Panc1 (cell line): ENCODE data around the gene HPCAL1. TPM values are rescaled to one million over a fixed set of nuclear protein-coding genes. Genes with fewer than 3 reads are reported as not detected.

Source experiments
- ATAC-seq: fragments of 200-7000 bp; cut with Tn5 transposase; 2 replicates; pipeline ENCODE4 v1.9.1; 2020; ENCODE audit warnings: mild to moderate bottlenecking, moderate library complexity
- BruUV-seq: library from RNA; stranded (reverse); fragments of 400-500 nt; replicated peaks from 2 replicates; lab custom pipeline; 2021; lab: Mats Ljungman, UMichigan
- CTCF ChIA-PET: fragments of 300-600 bp; sonication (Branson Sonifier 250); formaldehyde crosslinking; loops from one replicate; lab custom pipeline; 2022; ENCODE audit warnings: antibody characterized with exemption; lab: Charles Lee
- POLR2A ChIA-PET: fragments of 300-600 bp; sonication (Branson Sonifier 250); formaldehyde crosslinking; loops from one replicate; lab custom pipeline; 2022; ENCODE audit warnings: antibody characterized with exemption; lab: Charles Lee
- DNase-seq: peaks from one replicate; pipeline ENCODE4 v3.0.0-alpha.2; 2010; ENCODE audit warnings: low read depth, low spot score
- H3K27ac ChIP-seq: 2 replicates; pipeline ENCODE4 v1.5.1; 2011; ENCODE audit warnings: mild to moderate bottlenecking, low read length, inconsistent platforms
- H3K27me3 ChIP-seq: fragments of 200-500 bp; sonication (Bioruptor generic); 2 replicates; pipeline ENCODE4 v1.6.0; 2014; ENCODE audit warnings: low read length, inconsistent platforms; ENCODE audit not compliant: control insufficient read depth, insufficient read depth
- H3K36me3 ChIP-seq: fragments of 200-500 bp; sonication (Bioruptor generic); 2 replicates; pipeline ENCODE4 v1.5.1; 2014; ENCODE audit warnings: inconsistent platforms, mild to moderate bottlenecking, low read length, moderate library complexity; ENCODE audit not compliant: control insufficient read depth, insufficient read depth
- H3K4me1 ChIP-seq: 2 replicates; pipeline ENCODE4 v1.5.1; 2011; ENCODE audit warnings: inconsistent platforms, mild to moderate bottlenecking, low read length, moderate library complexity; ENCODE audit not compliant: control insufficient read depth, insufficient read depth
- H3K4me3 ChIP-seq, 2 experiments: 2 replicates each; pipeline ENCODE4 v1.5.1; 2011 to 2012; ENCODE audit warnings: low read depth in 2 of 2, low read length in 2 of 2, mild to moderate bottlenecking in 2 of 2, inconsistent platforms in 1 of 2, moderate library complexity in 1 of 2
- H3K9me3 ChIP-seq: fragments of 200-500 bp; sonication (Bioruptor generic); 2 replicates; pipeline ENCODE4 v1.5.1; 2014; ENCODE audit warnings: low read depth, mild to moderate bottlenecking, inconsistent platforms, low read length, moderate library complexity; ENCODE audit not compliant: control insufficient read depth, insufficient read depth
- CTCF ChIP-seq: fragments of 450-650 bp; IDR thresholded peaks from 2 replicates; pipeline ENCODE4 v1.5.1; 2017; ENCODE audit warnings: mild to moderate bottlenecking
- POLR2AphosphoS5 ChIP-seq: IDR thresholded peaks from 2 replicates; pipeline ENCODE4 v1.6.1; 2012; ENCODE audit warnings: mild to moderate bottlenecking, low read depth, low read length, moderate library complexity
- REST ChIP-seq, 2 experiments: IDR thresholded peaks; 2 replicates each; pipeline ENCODE4 v1.6.1; 2011 to 2012; ENCODE audit warnings: low read depth in 2 of 2, control low read depth in 1 of 2, low read length in 1 of 2, mild to moderate bottlenecking in 1 of 2, moderate library complexity in 1 of 2; ENCODE audit not compliant: insufficient read depth in 1 of 2
- SIN3A ChIP-seq: IDR thresholded peaks from 2 replicates; pipeline ENCODE4 v1.6.1; 2012; ENCODE audit warnings: low read depth, mild to moderate bottlenecking, low read length, moderate library complexity, borderline replicate concordance; ENCODE audit not compliant: insufficient read depth
- TCF7L2 ChIP-seq: IDR thresholded peaks from 2 replicates; pipeline ENCODE4 v1.6.1; 2011; ENCODE audit warnings: mild to moderate bottlenecking, low read depth, low read length, inconsistent platforms
- in situ Hi-C: cut with HindIII; loops from 2 replicates; pipeline ENCODE4 v1.10.0; 2016; ENCODE audit warnings: low sequenced_read_pairs, low pct_unique_long_range_greater_than_20kb
- intact Hi-C: fragments of 100-400 bp; cut with micrococcal nuclease; formaldehyde crosslinking; loops from one replicate; pipeline ENCODE4 v1.10.0; 2022; ENCODE audit not compliant: unreplicated experiment
- total RNA-seq: library from RNA; stranded (reverse); gene quantifications from one replicate; pipeline ENCODE4 v1.2.1, GENCODE V29; 2021; ENCODE audit not compliant: unreplicated experiment

The HPCAL1 gene
- total RNA-seq, 1 experiment from 2014 or later = 234 TPM

GRCh38 chr2:10278763-10279471 is 23.8 kb upstream of the HPCAL1 start:
- ATAC-seq (no peak), DNase-seq (no peak)
- TF ChIP-seq TCF7L2 (no peak), POLR2AphosphoS5 (no peak), REST (IDR thresholded peaks at IDR 0.05; ENCODE audit: insufficient read depth in 1 of 2, low read depth in 2 of 2, low read length in 1 of 2) (no peak), CTCF (no peak), SIN3A (no peak)
- peaks cover 30% of the 10 kb centered on the region for H3K4me1 ChIP-seq
- H3K4me3 ChIP-seq = no peak overlapping the region
- in situ Hi-C loops (no loop called here), intact Hi-C loops (no loop called here)
- no peaks in the 10 kb centered on the region for H3K9me3 ChIP-seq
- BruUV-seq = no TSS peak
- no peaks in the 10 kb centered on the region for H3K27me3 ChIP-seq
- H3K27ac ChIP-seq = peak overlapping the region; percentile 67
- ChIA-PET CTCF (interaction anchor here (0.6 kb wide), 1 partner anchor 23 kb away, joined by 3 read pairs; no protein-coding TSS in a partner anchor), POLR2A (interaction anchor here (0.6 kb wide), 1 partner anchor 81 kb away, joined by 6 read pairs; no protein-coding TSS in a partner anchor)
- H3K36me3 ChIP-seq = no peaks in the 10 kb centered on the region

GRCh38 chr2:10279472-10279870 is 23.2 kb upstream of the HPCAL1 start:
- Histone ChIP-seq H3K36me3 (no peaks in the 10 kb centered on the region), H3K4me3 (no peak overlapping the region), H3K9me3 (no peaks in the 10 kb centered on the region), H3K27me3 (no peaks in the 10 kb centered on the region), H3K27ac (no peak overlapping the region), H3K4me1 (peaks cover 36% of the 10 kb centered on the region)
- TF ChIP-seq POLR2AphosphoS5 (no peak), SIN3A (no peak), REST (IDR thresholded peaks at IDR 0.05; ENCODE audit: insufficient read depth in 1 of 2, low read depth in 2 of 2, low read length in 1 of 2) (no peak), CTCF (no peak), TCF7L2 (no peak)
- BruUV-seq = no TSS peak
- intact Hi-C loops (no loop called here), in situ Hi-C loops (no loop called here)
- no peak for ATAC-seq
- no peak for DNase-seq
- ChIA-PET POLR2A (no interaction called here), CTCF (no interaction called here)
